Aorta (tissue), 5 donors: ENCODE results near the gene CIAPIN1. TPM values are rescaled to one million over a fixed set of nuclear protein-coding genes. Genes with fewer than 3 reads are reported as not detected.
A peak's percentile ranks its signal among the peaks of the same experiment; 100 is the strongest.

Source experiments
- ATAC-seq: fragments of 200-7000 bp; cut with Tn5 transposase; one replicate; pipeline ENCODE4 v1.9.1; 2022; ENCODE audit warnings: moderate library complexity; ENCODE audit not compliant: low FRiP score
- DNase-seq, 2 donors: peaks; one replicate each; pipeline ENCODE4 v3.0.0-alpha.2; 2020
- H3K27ac ChIP-seq, 2 donors: one replicate each; pipeline ENCODE4 v1.5.1; 2013; ENCODE audit warnings: low read length in 2 of 2, mild to moderate bottlenecking in 2 of 2, moderate library complexity in 2 of 2, control low read depth in 1 of 2, inconsistent platforms in 1 of 2, low read depth in 1 of 2
- H3K27me3 ChIP-seq, 2 donors: one replicate each; pipeline ENCODE4 v1.6.1; 2013; ENCODE audit warnings: control low read depth in 1 of 2, low read length in 1 of 2, mild to moderate bottlenecking in 1 of 2, moderate library complexity in 1 of 2; ENCODE audit not compliant: insufficient read depth in 2 of 2, control insufficient read depth in 1 of 2
- H3K36me3 ChIP-seq, 2 donors: one replicate each; pipeline ENCODE4 v1.6.1; 2013; ENCODE audit warnings: control low read depth in 1 of 2, low read length in 1 of 2, mild to moderate bottlenecking in 1 of 2; ENCODE audit not compliant: insufficient read depth in 2 of 2, control insufficient read depth in 1 of 2
- H3K4me1 ChIP-seq, 2 donors: one replicate each; pipeline ENCODE4 v1.6.1; 2013; ENCODE audit warnings: low read length in 2 of 2, control low read depth in 1 of 2, mild to moderate bottlenecking in 1 of 2, moderate library complexity in 1 of 2; ENCODE audit not compliant: insufficient read depth in 2 of 2, control insufficient read depth in 1 of 2
- H3K4me3 ChIP-seq, 2 donors: one replicate each; pipeline ENCODE4 v1.5.1; 2013; ENCODE audit warnings: low read length in 2 of 2, control low read depth in 1 of 2, mild to moderate bottlenecking in 1 of 2
- H3K9me3 ChIP-seq: one replicate; pipeline ENCODE4 v1.6.1; 2013; ENCODE audit warnings: mild to moderate bottlenecking, low read length; ENCODE audit not compliant: control insufficient read depth
- WGBS, 2 donors: extraction: QIAGEN DNeasy Blood & Tissue Kit; methylation state at CpG; one replicate each; pipeline ENCODE4 v1.1.7; 2013; 5-methylcytosine and 5-hydroxymethylcytosine counted together
- intact Hi-C, 2 donors: fragments of 100-400 bp; cut with DNase I; formaldehyde crosslinking; loops; one replicate each; pipeline versions ENCODE4 v1.14.2 to v1.15.0; 2022
- polyA plus RNA-seq, 2 donors: library from polyadenylated mRNA; stranded (reverse); fragments of 200-250 nt; gene quantifications; one replicate each; pipeline ENCODE4 v1.2.3, GENCODE V29; 2013
- total RNA-seq, 2 donors: library from RNA; stranded (reverse); fragmentation: NEBNext Ultra II Directional; extraction: Animal tissue kit (Norgen Biotek cat#: 25700); gene quantifications; one replicate each; pipeline ENCODE4 v1.2.1, GENCODE V29; 2021
- donor health status: healthy with polysubstance abuse.
- donor health status: Bipolar disorder and iron deficiency.
- donor health status: DM: no; HTN: no; CAD: no.
- donor health status: DM: no; HTN: no; CAD: no.
- donor health status: DM: yes; HTN: yes; CAD: no.

Gene CIAPIN1
- total and polyA plus RNA-seq, 4 donors, result 16.3 to 27.4 (median 24.1) TPM

GRCh38 chr16:57396786-57397185 lies 50.4 kb downstream of the CIAPIN1 start:
- Histone ChIP-seq H3K4me1 (no peaks in the 10 kb centered on the region), H3K9me3 (no peaks in the 10 kb centered on the region), H3K27ac (no peak overlapping the region), H3K4me3 (no peak overlapping the region), H3K27me3 (no peaks in the 10 kb centered on the region), H3K36me3 (no peaks in the 10 kb centered on the region)
- 75 to 83% methylated on average over 4 of the region's 4 CpGs for WGBS, 2 donors
- intact Hi-C loops, result no loop called here
- peak in 1 of 2 donors; percentile 24 for DNase-seq
- ATAC-seq, result no peak

- Histone ChIP-seq H3K4me1 (no peaks in the 10 kb centered on the region), H3K36me3 (no peaks in the 10 kb centered on the region), H3K27me3 (no peaks in the 10 kb centered on the region), H3K27ac (no peak overlapping the region), H3K9me3 (no peaks in the 10 kb centered on the region), H3K4me3 (no peak overlapping the region)
- ATAC-seq, result no peak
- DNase-seq, result no peak
- intact Hi-C loops, result no loop called here
- WGBS, 2 donors, result 93 to 95% methylated on average over 5 of the region's 5 CpGs
Observed at GRCh38 chr16:57395026-57395425, 52.2 kb downstream of the CIAPIN1 start.

GRCh38 chr16:57394444-57394843 lies 52.7 kb downstream of the CIAPIN1 start:
- no peak for ATAC-seq
- Histone ChIP-seq H3K4me3 (no peak overlapping the region), H3K9me3 (no peaks in the 10 kb centered on the region), H3K27me3 (no peaks in the 10 kb centered on the region), H3K27ac (no peak overlapping the region), H3K36me3 (no peaks in the 10 kb centered on the region), H3K4me1 (no peaks in the 10 kb centered on the region)
- 40 to 41% methylated on average over 7 of the region's 7 CpGs for WGBS, 2 donors
- DNase-seq, result peak; percentile 35 to 57
- intact Hi-C loops, result no loop called here

- ATAC-seq, result no peak
- no peaks in the 10 kb centered on the region for H3K9me3 ChIP-seq
- H3K4me1 ChIP-seq, result no peaks in the 10 kb centered on the region
- intact Hi-C loops, result no loop called here
- DNase-seq, result peak in 1 of 2 donors; percentile 8
- no peaks in the 10 kb centered on the region for H3K36me3 ChIP-seq
- H3K4me3 ChIP-seq, result no peak overlapping the region
- 94 to 100% methylated on average over 1 of the region's 1 CpG for WGBS, 2 donors
- no peak overlapping the region for H3K27ac ChIP-seq
- H3K27me3 ChIP-seq, result no peaks in the 10 kb centered on the region
Observed at GRCh38 chr16:57392694-57393093, 54.5 kb downstream of the CIAPIN1 start.

GRCh38 chr16:57391708-57392107 lies 55.5 kb downstream of the CIAPIN1 start:
- ATAC-seq, result no peak
- Histone ChIP-seq H3K27me3 (no peaks in the 10 kb centered on the region), H3K4me1 (no peaks in the 10 kb centered on the region), H3K27ac (no peak overlapping the region), H3K9me3 (no peaks in the 10 kb centered on the region), H3K36me3 (no peaks in the 10 kb centered on the region), H3K4me3 (no peak overlapping the region)
- 89 to 91% methylated on average over 5 of the region's 5 CpGs for WGBS, 2 donors
- DNase-seq, result peak in 1 of 2 donors; percentile 25
- intact Hi-C loops, result no loop called here

GRCh38 chr16:57391300-57391699 lies 55.9 kb downstream of the CIAPIN1 start:
- no peak overlapping the region for H3K27ac ChIP-seq
- H3K4me3 ChIP-seq, result no peak overlapping the region
- 78 to 84% methylated on average over 4 of the region's 4 CpGs for WGBS, 2 donors
- ATAC-seq (no peak), DNase-seq (peak in 1 of 2 donors; percentile 12)
- peaks cover 0 to 2% of the 10 kb centered on the region in 2 donors for H3K4me1 ChIP-seq
- intact Hi-C loops, result no loop called here
- H3K36me3 ChIP-seq, result no peaks in the 10 kb centered on the region
- H3K9me3 ChIP-seq, result no peaks in the 10 kb centered on the region
- no peaks in the 10 kb centered on the region for H3K27me3 ChIP-seq

GRCh38 chr16:57390636-57391295 lies 56.4 kb downstream of the CIAPIN1 start:
- no peak overlapping the region for H3K4me3 ChIP-seq

GRCh38 chr16:57389087-57389468 lies 58.1 kb downstream of the CIAPIN1 start:
- no peak for DNase-seq
- WGBS, 2 donors, result 88 to 89% methylated on average over 3 of the region's 3 CpGs
- peaks cover 0 to 2% of the 10 kb centered on the region in 2 donors for H3K4me1 ChIP-seq

More at GRCh38 chr16:57390636-57391295, 56.4 kb downstream of the CIAPIN1 start:
- no peaks in the 10 kb centered on the region for H3K9me3 ChIP-seq
- no peaks in the 10 kb centered on the region for H3K36me3 ChIP-seq
- DNase-seq, result no peak
- H3K27ac ChIP-seq, result no peak overlapping the region
- H3K27me3 ChIP-seq, result no peaks in the 10 kb centered on the region
- H3K4me1 ChIP-seq, result peaks cover 0 to 2% of the 10 kb centered on the region in 2 donors
- intact Hi-C loops, result no loop called here
- WGBS, 2 donors, result 72 to 77% methylated on average over 5 of the region's 5 CpGs
- no peak for ATAC-seq

GRCh38 chr16:57388359-57389086 lies 58.7 kb downstream of the CIAPIN1 start:
- Histone ChIP-seq H3K4me1 (peaks cover 0 to 2% of the 10 kb centered on the region in 2 donors), H3K27ac (no peak overlapping the region), H3K9me3 (no peaks in the 10 kb centered on the region), H3K27me3 (no peaks in the 10 kb centered on the region), H3K4me3 (no peak overlapping the region), H3K36me3 (no peaks in the 10 kb centered on the region)
- DNase-seq, result peak in 1 of 2 donors; percentile 14
- ATAC-seq, result no peak
- intact Hi-C loops, result no loop called here
- 65 to 83% methylated on average over 7 of the region's 7 CpGs for WGBS, 2 donors

More at GRCh38 chr16:57389087-57389468, 58.1 kb downstream of the CIAPIN1 start:
- H3K36me3 ChIP-seq, result no peaks in the 10 kb centered on the region
- no peak overlapping the region for H3K27ac ChIP-seq
- no peaks in the 10 kb centered on the region for H3K27me3 ChIP-seq
- H3K9me3 ChIP-seq, result no peaks in the 10 kb centered on the region
- intact Hi-C loops, result no loop called here
- H3K4me3 ChIP-seq, result no peak overlapping the region
- no peak for ATAC-seq
